A204.1 (cell line): ENCODE results near the gene CACNA2D3.

Experiments
- FAIRE-seq: peaks from 2 replicates; lab custom pipeline; 2012; peaks lifted over from hg19 to GRCh38; lab: Jason Lieb, UNC

Gene CACNA2D3

DNA sequence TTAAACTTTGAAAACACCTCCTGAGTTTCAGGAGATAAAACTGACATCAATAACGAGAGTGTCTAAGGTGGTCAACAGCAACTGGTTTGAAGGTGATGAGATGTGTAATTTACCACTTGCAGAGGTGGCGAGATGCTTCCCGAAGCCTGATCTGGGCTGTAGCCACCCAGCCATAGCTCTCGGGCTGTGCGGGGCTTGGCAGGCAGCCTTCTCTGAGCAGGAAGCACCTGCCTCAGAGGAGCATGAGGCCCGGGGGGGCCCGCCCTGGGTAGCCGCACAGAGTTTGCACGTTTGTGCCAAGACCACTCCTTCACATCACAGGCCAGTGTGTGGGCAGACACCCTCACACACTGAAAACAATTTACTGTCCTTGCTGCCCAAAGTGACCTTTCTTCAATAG is 220.3 kb downstream of the CACNA2D3 start:
- FAIRE-seq = no peak

DNA sequence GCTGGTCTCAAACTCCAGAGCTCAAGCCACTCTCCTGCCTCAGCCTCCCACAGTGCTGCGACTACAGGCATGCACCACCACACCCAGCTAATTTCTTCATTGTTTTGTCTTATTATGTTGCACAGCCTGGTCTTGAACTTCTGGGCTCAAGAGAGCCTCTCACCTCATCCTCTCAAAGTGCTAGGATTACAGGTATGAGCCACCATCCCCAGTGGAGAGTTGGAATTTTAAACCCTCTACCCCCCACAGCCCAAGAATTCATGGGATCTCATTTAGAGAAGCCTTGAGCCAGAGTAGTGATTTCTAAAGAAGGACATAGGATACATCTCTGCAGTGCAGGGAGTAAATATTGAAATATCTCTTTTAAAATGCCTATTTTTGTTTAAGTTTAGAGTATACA is 221.1 kb downstream of the CACNA2D3 start:
- FAIRE-seq = no peak

DNA sequence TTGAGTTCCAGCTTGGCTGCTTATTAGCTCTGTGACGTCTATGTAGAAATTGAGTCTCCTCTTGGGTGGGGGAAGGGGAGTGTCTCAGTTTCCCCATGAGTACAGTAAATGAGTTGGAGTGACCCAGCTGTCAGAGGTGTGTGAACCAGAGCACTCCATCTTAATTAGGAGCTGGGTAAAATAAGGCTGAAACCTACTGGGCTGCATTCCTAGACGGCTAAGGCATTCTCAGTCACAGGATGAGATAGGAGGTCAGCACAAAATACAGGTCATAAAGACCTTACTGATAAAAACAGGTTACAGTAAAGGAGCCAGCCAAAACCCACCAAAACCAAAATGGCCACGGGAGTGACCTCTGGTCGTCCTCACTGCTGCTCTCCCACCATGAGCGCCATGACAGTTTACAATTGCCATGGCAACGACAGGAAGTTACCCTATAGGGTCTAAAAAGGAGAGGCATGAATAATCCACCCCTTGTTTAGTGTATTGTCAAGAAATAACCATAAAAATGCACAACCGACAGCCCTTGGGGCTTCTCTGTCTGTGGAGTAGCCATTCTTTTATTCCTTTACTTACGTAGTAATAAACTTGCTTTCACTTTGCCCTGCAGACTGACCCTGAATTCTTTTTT is 222.4 kb downstream of the CACNA2D3 start:
- no peak for FAIRE-seq

DNA sequence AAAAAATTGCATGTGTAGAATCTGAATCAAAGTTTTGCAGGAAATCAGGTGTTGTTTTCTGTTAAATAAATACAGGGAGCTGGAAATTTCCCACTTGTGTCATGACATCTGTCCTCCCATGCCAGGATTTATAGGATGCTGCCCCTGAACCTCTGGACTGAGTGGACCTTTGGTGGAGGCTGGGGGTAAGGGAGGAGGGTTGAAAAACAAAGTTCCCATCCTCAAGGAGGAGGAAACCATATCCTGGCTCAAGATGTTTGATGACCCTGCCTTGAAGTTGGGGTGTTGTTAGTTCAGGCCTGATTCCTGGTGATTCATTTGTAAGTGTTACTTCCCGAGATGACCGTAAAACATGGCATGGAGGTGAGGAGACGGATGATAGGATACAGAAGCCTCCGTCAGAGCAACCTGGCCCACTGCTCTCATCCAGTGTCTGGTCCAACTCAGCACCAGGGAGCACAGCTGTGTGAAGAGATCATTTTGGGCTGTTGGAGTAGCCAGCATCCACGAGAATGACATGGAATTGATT is 223.6 kb downstream of the CACNA2D3 start:
- no peak for FAIRE-seq

DNA sequence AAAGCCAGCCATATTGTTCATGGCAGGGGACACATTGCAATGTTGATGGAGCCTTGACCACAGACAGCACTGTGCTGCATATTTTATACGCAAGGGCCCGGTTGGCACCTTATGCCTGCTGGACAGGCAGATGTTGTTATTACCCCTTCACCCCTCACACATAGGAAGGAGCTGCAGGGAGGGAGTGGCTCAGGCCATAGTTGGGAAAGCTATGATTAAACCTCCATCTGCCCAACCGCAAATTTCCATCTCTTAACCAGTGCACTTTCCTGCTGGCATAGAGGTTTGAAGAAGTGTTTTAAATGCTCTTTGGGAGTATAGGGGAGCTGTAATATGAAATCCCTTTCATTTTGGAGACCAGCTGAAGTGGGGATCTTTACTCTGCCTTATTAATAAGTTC is 224.7 kb downstream of the CACNA2D3 start:
- FAIRE-seq = no peak

DNA sequence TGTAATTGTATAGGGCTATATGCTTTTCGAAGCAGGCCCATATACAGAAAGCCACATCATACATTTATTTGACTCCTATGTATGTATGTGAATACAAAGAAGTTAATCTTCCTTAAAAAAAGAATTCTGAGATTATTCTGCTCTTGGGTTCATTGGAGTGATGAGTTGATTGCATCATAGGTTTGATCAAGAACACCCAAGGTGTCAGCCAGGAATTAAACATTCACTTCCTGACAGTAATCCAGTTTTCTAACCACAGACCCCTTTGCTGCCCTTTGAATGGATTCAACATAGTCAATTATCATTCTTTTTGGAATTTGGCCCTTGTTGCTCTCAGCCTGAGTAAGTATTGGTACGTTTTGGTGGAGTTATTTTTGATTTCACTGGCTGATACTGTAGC is 225.6 kb downstream of the CACNA2D3 start:
- no peak for FAIRE-seq

DNA sequence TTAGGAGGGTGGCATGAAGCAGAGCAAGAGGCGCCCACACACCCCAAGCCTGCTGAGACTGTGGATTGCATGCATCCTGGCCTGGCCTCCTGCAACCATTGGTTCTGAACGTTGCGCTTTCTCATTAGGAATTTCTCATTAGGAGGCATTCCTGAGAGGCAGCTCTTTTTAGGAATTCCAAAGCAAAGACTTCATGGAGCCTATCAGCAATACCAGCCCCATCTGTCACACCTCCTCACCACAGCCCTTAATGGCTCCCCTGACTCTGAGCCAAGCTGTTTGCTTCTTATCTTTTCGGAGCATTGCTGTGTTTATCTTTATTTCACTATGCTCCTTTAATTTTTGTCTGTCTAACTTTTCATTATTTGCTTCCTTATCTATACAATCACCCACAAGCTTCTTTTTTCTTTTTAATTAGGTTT is 226.9 kb downstream of the CACNA2D3 start:
- no peak for FAIRE-seq

DNA sequence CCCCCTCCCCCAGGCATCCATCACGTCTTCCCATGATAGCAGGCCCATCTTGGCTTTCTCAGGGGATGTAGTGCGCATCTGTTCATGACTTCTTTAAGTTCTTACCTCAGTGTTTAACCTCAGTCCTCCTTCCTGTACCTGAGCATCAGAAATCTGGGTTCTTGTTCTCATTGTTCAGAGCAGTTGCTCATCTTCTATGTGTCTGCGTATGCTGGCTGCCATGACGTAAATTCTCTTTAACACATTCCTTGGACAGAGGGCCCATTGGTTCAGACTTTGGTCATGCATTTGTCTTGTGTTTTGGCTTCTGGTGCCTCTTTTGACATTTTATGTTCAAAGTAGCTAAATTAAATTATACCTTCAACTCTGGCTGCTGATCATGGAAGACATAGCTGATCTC is 227.3 kb downstream of the CACNA2D3 start:
- FAIRE-seq = no peak

DNA sequence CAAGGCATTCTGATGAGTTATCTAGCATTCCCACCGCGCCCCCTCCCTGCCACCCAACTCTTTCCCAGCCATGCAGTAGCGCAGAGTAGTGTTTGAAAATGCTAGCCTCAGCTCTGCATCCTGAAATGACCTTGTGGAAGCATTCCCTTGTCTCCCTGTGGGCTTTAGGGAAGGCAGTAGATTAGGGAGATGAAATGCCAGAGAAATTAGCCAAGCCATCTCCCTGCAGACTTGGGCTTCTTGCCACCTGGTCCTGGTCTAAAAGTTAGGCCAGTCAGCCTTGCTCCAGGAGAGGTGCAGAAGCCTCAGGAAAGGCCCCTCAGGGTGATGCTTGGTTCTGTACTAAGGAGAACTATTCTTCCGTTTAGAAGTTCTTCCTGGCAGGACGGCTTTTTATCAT is 231.2 kb downstream of the CACNA2D3 start:
- no peak for FAIRE-seq

DNA sequence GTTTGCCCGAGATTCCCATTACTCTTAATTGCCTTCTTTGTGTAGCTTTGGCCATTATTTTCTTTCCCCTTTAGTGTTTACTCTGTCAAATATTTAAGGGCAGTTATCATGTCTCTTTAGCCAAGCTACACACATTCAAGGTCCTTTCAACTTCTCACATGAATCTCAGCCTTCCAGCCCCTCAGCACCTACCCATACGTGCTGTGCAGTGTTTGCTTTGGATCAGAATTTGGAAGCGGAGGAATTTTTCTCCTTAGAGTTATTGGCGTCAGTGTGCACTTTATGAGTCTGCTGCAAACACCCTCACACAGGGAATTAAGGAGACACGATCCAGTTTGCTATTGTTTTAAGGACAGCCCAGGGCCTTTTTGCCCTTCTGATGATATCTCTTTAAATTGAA is 231.6 kb downstream of the CACNA2D3 start:
- FAIRE-seq = no peak

DNA sequence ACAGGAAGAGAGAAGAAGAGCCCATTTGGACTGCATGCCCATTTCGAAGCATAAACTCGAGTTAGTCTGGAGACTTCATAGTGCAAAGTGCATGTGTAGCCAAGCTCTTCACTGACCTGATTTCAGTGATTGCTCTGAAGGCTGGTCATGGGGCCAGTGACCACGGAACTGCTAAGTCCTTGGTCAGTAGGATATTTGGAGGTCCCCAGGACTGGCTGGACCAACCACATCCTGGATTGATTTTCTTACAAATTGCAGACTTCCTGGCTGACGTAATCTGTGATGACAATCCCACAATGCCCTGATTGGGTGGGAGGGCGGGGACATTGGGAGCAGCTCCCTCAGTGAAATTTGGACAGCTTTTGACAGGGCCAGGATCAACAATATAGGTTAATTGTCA is 233.4 kb downstream of the CACNA2D3 start:
- no peak for FAIRE-seq

DNA sequence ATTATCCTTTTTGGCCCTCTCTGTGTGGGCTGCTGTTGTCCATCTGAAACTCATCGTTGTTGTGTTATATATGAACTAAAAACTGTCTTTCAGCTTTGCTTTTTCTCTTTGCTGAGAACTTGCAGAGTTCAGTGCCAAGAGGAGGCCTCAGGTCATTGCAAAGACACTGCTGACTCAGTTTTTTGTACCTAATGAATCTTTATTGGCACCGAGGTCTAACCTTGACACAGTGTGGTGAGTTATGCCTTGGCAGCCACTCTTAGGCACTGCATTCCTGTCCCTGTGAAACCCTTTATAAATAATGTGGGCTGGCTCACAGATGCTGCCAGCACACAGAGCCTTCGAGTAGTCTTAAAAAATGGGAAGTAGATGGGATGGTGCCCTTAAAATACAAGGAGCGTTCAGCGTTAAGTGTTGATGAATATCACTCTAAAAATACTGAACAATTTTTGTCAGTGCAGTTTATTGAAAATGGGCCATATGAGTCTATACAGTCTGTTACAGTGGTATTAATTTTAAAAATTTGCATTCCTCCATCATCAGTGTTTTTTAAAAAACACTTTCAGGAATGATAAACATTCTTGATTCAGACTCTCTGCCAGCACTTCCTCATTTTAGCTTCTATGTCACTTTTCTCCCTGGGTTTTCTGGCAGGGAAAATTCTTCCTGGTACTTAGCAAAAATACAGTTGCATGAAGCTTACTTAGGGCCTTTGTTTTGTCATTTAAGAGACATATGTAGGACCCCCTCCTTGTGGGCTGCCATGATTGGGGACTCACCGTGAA is 234.1 kb downstream of the CACNA2D3 start:
- FAIRE-seq = no peak

DNA sequence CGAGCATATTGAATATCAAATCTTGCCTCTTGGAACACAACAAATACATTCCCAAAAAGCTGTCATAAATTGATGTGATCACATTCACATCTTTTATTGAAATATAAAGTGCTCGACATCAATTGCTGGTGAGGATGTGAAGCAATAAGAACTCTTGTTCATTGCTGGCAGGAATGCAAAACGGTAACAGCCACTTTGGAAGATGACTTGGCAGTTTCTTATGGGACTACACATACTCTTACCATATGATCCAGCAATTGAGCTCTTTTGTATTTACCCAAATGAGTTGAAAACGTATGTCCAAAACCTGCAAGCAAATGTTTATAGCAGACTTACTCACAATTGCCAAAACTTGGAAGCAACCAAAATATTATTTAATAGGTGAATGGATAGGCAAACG is 234.9 kb downstream of the CACNA2D3 start:
- no peak for FAIRE-seq

DNA sequence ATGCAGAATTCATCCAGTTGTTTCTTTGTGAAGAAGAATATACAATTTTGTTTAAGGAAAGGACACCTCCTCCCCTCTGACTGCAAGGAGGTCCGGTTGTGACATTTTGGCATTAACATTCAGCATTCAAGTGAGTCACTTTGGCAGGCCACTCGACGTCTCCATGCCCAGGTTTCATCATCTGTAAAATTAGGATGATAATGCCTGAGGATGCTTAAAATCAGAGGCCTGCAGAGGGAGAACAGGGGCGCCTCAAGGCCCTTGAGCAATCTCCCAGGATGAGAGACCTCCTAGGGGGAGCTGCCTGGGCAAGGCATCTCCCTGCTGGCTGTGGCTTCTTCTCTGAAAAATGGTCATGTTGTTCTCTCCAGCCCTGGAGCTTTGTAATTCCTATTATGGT is 236.0 kb downstream of the CACNA2D3 start:
- FAIRE-seq = no peak

DNA sequence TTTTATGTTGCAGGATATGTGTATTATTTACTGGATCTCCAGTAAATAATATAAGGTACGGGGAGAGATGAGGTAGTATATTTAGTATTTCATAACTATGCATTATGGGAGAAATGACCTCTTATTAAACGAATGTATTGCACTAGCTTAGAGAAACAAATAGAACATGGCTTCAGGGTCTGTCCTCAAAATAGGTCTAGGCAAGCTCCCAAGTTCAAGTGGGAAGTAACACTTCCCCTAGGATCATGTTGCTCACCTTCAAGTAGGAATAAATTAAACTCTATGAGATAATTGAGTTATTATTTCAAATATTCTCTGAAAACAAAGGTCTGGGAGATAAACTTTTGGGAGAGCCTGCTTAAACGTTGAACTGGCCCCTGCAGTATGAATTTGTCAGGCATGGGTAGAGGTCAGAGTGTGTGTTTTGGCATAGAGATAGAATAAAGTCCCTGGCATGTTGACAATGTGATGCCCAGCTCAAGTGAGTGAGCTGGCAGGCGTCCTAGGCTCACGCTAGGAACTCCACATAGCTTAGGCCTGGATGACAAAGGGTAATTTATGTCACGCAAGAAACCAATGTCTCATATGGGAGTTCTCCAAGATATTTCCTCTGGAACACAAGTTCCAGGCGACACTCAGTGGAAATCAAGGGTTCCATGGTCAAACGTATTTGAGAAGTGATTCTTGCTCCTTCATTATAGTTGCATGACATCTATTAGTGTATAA is 236.8 kb downstream of the CACNA2D3 start:
- no peak for FAIRE-seq

DNA sequence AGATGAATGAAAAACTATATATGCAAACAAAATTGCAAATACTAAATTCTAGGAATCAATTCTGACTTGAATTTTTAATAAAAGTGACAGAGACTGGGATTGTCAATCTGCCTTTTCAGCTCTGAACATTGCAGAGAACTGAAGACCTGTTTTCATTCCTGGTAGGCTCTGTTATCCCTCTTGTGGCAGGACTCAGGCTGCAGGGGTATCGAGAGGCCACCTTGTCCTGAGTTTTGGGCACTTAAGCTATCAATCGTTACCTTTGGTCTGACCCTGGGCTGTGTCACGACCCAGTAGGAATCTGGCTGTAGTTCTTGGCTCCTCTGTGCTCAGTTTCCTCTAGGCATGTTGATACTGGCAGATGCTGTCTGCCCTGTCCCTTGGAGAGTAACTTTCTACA is 238.0 kb downstream of the CACNA2D3 start:
- FAIRE-seq = no peak

DNA sequence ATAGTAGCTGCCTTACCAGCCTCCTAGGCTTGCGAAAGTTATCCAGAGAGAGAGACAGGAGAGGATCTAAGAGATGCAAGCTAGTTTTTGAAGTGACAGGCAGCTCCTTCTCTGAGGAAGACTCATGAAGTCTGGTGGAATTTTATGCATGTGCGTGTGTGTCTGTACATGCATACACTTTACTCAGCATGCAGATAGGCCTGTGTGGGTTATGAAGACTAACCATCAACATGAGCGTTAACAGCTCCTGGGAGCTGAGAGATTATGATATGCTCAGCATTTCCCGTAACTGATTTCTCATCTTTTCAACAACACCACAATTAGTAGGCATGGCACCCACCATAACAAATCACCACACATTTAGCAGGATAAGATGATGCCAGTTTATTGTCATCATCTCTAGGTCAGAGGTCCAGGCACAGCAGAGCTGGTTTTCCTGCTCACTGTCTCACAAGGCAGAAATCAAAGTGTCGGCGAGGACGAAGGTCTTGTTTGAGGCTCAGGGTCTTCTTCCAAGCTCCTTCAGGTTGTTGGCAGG is 239.5 kb downstream of the CACNA2D3 start:
- no peak for FAIRE-seq

DNA sequence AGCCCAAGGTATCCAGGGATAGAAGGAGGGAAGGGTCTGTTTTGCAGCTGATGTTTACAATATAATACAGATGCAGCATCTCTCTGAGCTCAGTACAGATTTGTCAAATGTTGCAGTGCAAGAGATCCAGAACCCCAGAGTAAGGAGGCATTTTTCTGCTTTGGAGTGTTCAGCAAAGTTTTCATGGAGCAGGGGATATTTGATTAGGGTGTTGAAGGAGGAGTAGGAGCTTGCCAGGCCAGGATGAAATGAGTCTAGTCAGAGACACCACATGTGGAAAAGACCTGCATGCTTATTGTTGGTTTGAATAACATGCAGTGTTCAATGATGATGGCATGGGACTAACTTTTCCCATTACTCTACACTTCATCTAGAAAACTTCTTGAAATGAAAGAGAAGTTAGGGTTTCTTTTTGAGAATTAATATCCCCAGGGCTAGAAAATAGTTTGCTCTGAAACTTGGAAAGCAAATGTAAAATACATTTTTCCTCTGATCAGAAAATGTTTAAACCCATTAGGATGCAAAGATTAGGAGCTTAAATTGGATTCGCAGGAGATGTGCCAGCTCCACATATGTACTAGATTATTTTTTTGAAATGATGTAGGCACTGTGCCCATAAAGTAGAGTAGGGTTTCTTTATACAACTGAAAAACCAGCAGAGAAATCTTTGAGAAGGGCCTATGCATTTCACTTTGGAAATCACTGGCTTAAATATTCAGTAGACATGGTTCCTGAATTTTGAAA is 243.8 kb downstream of the CACNA2D3 start:
- no peak for FAIRE-seq

DNA sequence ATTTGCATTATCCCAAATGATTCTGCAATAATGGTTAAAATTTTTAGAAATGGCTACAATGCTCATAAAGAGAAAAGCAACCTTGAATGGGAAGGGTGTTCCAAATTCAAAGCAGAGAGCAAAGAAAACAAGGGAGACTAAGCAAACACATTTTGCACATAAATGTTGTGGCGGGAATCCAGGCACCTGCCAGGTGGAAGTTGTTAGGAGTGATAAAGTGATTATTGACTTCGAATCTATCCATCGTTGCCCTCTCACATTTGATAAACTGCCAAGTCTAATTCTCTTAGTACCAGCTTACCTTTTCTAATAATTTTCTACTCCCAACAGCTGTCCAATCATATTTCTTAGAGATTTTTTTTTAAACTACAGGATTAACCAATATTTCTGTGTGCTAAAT is 244.5 kb downstream of the CACNA2D3 start:
- FAIRE-seq = no peak

DNA sequence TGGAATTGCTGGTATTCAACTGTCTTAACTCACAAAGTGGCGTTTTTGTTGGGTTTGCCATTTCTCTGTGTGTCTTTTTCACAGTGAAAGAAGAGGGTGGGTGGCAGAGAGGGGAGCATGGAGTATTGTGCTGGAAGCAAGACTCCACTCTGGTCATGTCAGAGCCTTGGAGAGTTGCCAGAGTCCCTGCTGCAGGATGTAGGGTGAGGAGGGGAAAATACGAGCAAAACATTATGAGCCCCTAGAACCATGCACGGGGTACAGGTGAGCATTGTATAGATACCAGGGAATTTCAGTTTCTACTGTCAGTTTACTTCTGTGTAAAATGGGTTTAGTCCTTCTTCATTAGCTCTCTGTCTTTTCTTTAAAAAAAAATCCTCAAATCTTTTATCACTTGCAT is 249.9 kb downstream of the CACNA2D3 start:
- FAIRE-seq = no peak

DNA sequence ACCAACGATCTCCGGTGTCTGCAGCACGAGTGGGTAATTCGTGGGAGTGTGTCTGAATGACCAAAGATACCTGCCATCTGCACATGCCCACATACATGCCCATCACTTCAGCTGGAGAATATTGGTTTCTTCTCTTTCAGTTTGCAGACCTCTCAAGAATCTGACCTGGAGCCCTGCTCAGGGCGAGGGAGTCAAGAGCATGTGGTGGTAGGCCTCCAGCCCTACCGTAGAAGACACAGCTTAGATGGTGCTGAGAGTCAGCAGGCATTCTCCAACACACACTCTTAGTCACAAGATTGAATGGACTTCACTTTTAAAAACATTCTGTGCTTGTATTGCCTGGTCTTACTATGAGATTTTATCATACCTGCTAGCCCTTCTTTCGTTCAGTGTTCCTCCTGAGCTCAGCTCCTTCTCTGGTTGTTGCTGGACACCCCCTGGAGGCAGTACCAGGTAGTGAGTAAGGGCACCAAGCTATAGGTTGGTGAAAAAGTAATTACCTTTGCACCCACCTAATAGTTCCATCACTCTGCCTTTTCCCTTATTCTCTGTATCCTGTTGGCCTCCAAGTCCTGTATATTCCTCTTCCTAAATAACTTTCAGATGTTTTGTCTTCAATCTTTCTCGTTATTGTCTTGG is 252.0 kb downstream of the CACNA2D3 start:
- FAIRE-seq = no peak
